BLaER1 treated with 17β-estradiol and CSF1 and Interleukin-3, amounts not matched to agents 10 nM and 100 nM (cell line): ENCODE data around the gene ZNRF3.
A peak's percentile ranks its signal among the peaks of the same experiment; 100 is the strongest.

Experiments
- H3K27ac ChIP-seq, 11 experiments: shearing (Covaris generic); formaldehyde crosslinking; 2 replicates each; pipeline ENCODE4 v1.8.1; 2022
- H3K27me3 ChIP-seq, 11 experiments: shearing (Covaris generic); formaldehyde crosslinking; 2 replicates each; pipeline ENCODE4 v1.8.1; 2022
- H3K36me3 ChIP-seq, 11 experiments: shearing (Covaris generic); formaldehyde crosslinking; 2 replicates each; pipeline ENCODE4 v1.8.1; 2022
- H3K4me1 ChIP-seq, 10 experiments: shearing (Covaris generic); formaldehyde crosslinking; 2 replicates each; pipeline ENCODE4 v1.8.1; 2022
- H3K4me2 ChIP-seq, 11 experiments: shearing (Covaris generic); formaldehyde crosslinking; 2 replicates each; pipeline ENCODE4 v1.8.1; 2022
- H3K4me3 ChIP-seq, 10 experiments: shearing (Covaris generic); formaldehyde crosslinking; 2 replicates each; pipeline ENCODE4 v1.8.1; 2022
- H3K9ac ChIP-seq, 11 experiments: shearing (Covaris generic); formaldehyde crosslinking; 2 replicates each; pipeline ENCODE4 v1.8.1; 2022
- H3K9me3 ChIP-seq, 11 experiments: shearing (Covaris generic); formaldehyde crosslinking; replicated peaks in 1 of 11; 2 replicates each; pipeline ENCODE4 v1.8.1; 2022
- H4K20me1 ChIP-seq, 11 experiments: shearing (Covaris generic); formaldehyde crosslinking; 2 replicates each; pipeline ENCODE4 v1.8.1; 2022
- Cebpa-rat ChIP-seq, 11 experiments: shearing (Covaris generic); IDR thresholded peaks; 2 replicates each; pipeline ENCODE4 v1.8.1; 2022

Gene ZNRF3

DNA sequence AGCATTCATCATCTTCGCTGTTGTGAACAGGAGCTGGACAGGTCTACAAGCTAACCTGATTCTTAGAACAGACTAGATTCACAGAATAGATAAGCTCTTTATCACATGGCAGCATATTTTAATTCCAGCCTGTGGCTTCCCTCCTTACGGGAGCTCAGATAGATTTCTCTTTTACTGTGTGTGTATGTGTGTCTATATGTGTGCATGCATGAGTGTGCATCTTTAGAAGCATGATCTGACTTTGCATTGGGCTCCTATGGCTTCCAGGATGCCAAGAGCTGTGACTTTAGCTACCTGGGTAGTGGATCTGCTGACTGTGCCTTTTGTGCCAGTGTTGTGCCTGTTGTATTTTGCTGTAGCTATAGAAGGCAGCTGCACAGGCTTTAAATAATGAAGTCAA, 44.3 kb downstream of the ZNRF3 start:
- H4K20me1 ChIP-seq = peaks cover 0 to 99% (median 57%) of the 10 kb centered on the region in 11 experiments; a peak in 17 of 22 replicates
- no peak overlapping the region for H3K4me3 ChIP-seq
- H3K9ac ChIP-seq = no peak overlapping the region
- no peak for TF ChIP-seq Cebpa-rat (IDR thresholded peaks at IDR 0.05)
- peaks cover 8 to 48% (median 29%) of the 10 kb centered on the region in 10 experiments; a peak in 19 of 20 replicates for H3K4me1 ChIP-seq
- H3K27me3 ChIP-seq = peaks cover 0 to 8% (median 0%) of the 10 kb centered on the region in 11 experiments; a peak in 3 of 22 replicates
- H3K36me3 ChIP-seq = no peaks in the 10 kb centered on the region
- no peak overlapping the region for H3K4me2 ChIP-seq
- H3K27ac ChIP-seq = no peak overlapping the region
- no peaks in the 10 kb centered on the region for H3K9me3 ChIP-seq

DNA sequence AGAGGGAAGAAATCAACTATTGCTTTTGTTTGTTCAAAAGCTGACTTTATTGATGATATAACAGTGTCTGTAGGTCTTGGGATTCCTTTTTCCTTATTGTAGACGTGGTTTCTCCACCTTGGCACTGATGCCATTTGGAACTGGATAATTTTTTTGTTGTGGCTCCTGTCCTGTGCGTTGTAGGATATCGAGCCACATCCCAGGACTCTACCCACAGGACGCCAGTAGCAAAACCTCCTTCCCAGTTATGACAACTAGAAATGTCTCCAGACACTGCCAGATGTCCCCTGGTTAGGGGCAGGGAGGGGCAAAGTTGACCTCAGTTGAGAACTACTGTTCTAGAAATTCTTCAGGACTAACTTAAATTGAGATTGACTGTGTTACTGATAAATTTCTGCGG, 45.8 kb downstream of the ZNRF3 start:
- 0 out of 22 replicates have a peak, but pooled peaks cover 0 to 2% (median 0%) of the 10 kb centered on the region in 11 experiments for H3K27me3 ChIP-seq
- H3K4me2 ChIP-seq = no peak overlapping the region
- H3K9ac ChIP-seq = no peak overlapping the region
- H3K27ac ChIP-seq = no peak overlapping the region
- no peaks in the 10 kb centered on the region for H3K9me3 ChIP-seq
- H3K4me3 ChIP-seq = no peak overlapping the region
- peaks cover 0 to 95% (median 41%) of the 10 kb centered on the region in 11 experiments; a peak in 17 of 22 replicates for H4K20me1 ChIP-seq
- H3K36me3 ChIP-seq = no peaks in the 10 kb centered on the region
- H3K4me1 ChIP-seq = peaks cover 0 to 35% (median 17%) of the 10 kb centered on the region in 10 experiments; a peak in 16 of 20 replicates
- TF ChIP-seq Cebpa-rat (IDR thresholded peaks at IDR 0.05) = no peak

DNA sequence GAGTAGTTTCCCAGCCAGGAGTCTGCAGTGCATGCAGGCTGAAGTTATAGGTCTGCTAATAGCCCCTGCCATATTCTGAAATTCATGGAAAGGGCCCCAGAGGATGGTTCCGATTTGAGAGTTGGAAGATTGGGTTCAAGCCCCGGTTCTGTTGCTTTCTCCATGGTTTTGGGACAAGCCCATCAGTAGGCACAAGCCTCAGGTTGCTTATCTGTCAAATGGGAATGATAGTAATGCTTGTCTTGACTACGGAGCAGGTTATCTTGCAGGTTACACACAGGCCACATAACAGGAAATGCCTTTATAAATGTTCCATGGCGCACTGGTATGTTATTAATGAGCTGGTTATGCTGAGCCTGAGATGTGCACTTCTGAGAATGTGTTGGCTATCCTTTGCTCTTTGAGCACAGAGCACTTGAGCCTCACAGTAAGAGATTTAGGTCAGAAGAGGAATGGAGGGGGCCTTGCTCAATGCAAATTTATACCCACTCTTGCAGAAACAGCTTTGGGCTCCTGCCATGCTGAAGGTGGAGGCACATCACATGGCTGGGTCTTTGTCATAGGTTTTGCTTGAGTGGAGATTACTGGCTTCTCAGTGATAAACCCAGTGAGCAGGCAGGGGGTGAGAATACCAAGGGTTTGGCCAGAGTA, 47.1 kb downstream of the ZNRF3 start:
- no peak overlapping the region for H3K4me3 ChIP-seq
- peaks cover 0 to 31% (median 14%) of the 10 kb centered on the region in 10 experiments; a peak in 13 of 20 replicates for H3K4me1 ChIP-seq
- H3K36me3 ChIP-seq = no peaks in the 10 kb centered on the region
- H3K4me2 ChIP-seq = peak overlapping the region in 4 of 11 experiments; percentile 20 to 29 (median 24); a peak in 7 of 22 replicates
- peaks cover 0 to 95% (median 32%) of the 10 kb centered on the region in 11 experiments; a peak in 14 of 22 replicates for H4K20me1 ChIP-seq
- no peak overlapping the region for H3K27ac ChIP-seq
- no peaks in the 10 kb centered on the region for H3K27me3 ChIP-seq
- no peaks in the 10 kb centered on the region for H3K9me3 ChIP-seq
- no peak for TF ChIP-seq Cebpa-rat (IDR thresholded peaks at IDR 0.05)
- H3K9ac ChIP-seq = no peak overlapping the region

GRCh38 chr22:28931844-28932567, 48.6 kb downstream of the ZNRF3 start:
- H3K4me1 ChIP-seq = peaks cover 0 to 24% (median 14%) of the 10 kb centered on the region in 10 experiments; a peak in 13 of 20 replicates
- H3K27me3 ChIP-seq = no peaks in the 10 kb centered on the region
- no peak overlapping the region for H3K9ac ChIP-seq
- TF ChIP-seq Cebpa-rat (IDR thresholded peaks at IDR 0.05) = no peak
- H3K27ac ChIP-seq = no peak overlapping the region
- peak overlapping the region in 8 of 11 experiments; percentile 16 to 57 (median 36); a peak in 15 of 22 replicates for H3K4me2 ChIP-seq
- no peaks in the 10 kb centered on the region for H3K9me3 ChIP-seq
- H4K20me1 ChIP-seq = peaks cover 0 to 95% (median 44%) of the 10 kb centered on the region in 11 experiments; a peak in 16 of 22 replicates
- no peaks in the 10 kb centered on the region for H3K36me3 ChIP-seq
- H3K4me3 ChIP-seq = no peak overlapping the region

- Histone ChIP-seq H3K27me3 (no peaks in the 10 kb centered on the region), H3K9ac (no peak overlapping the region), H4K20me1 (peaks cover 0 to 92% (median 44%) of the 10 kb centered on the region in 11 experiments; a peak in 16 of 22 replicates), H3K27ac (no peak overlapping the region), H3K36me3 (no peaks in the 10 kb centered on the region), H3K4me2 (no peak overlapping the region), H3K4me3 (no peak overlapping the region), H3K9me3 (no peaks in the 10 kb centered on the region), H3K4me1 (peaks cover 0 to 24% (median 14%) of the 10 kb centered on the region in 10 experiments; a peak in 13 of 20 replicates)
- no peak for TF ChIP-seq Cebpa-rat (IDR thresholded peaks at IDR 0.05)
Measured at GRCh38 chr22:28933321-28933720, 49.9 kb downstream of the ZNRF3 start.

DNA sequence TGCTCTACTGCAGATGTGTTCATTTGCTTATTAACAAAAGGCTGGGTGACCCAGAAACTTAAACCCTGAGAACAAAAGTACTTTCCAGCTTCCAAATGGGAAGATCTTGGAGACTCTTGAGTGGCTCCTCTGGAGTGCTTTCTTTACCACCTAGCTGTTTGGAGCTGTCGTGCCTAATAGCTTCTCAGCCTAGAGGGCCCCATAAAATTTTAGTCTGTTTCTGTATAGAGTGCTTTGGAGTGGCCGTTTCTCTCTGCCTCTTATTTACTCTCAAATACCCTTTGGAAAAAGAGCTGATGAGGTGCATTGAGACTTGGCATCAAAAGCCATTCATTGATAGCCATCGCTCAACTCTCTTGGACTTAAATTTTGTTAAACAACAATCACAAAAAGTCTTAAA, 50.7 kb downstream of the ZNRF3 start:
- no peak overlapping the region for H3K27ac ChIP-seq
- peaks cover 0 to 24% (median 14%) of the 10 kb centered on the region in 10 experiments; a peak in 13 of 20 replicates for H3K4me1 ChIP-seq
- no peak for TF ChIP-seq Cebpa-rat (IDR thresholded peaks at IDR 0.05)
- H3K9ac ChIP-seq = no peak overlapping the region
- H3K4me2 ChIP-seq = no peak overlapping the region
- no peak overlapping the region for H3K4me3 ChIP-seq
- H4K20me1 ChIP-seq = peaks cover 0 to 92% (median 46%) of the 10 kb centered on the region in 11 experiments; a peak in 16 of 22 replicates
- H3K27me3 ChIP-seq = no peaks in the 10 kb centered on the region
- H3K36me3 ChIP-seq = no peaks in the 10 kb centered on the region
- no peaks in the 10 kb centered on the region for H3K9me3 ChIP-seq

- no peak overlapping the region for H3K4me2 ChIP-seq
- H3K9me3 ChIP-seq = no peaks in the 10 kb centered on the region
- peaks cover 0 to 93% (median 54%) of the 10 kb centered on the region in 11 experiments; a peak in 16 of 22 replicates for H4K20me1 ChIP-seq
- H3K36me3 ChIP-seq = no peaks in the 10 kb centered on the region
- no peak overlapping the region for H3K9ac ChIP-seq
- no peak overlapping the region for H3K27ac ChIP-seq
- TF ChIP-seq Cebpa-rat (IDR thresholded peaks at IDR 0.05) = no peak
- no peak overlapping the region for H3K4me3 ChIP-seq
- H3K27me3 ChIP-seq = no peaks in the 10 kb centered on the region
- peaks cover 0 to 23% (median 14%) of the 10 kb centered on the region in 10 experiments; a peak in 13 of 20 replicates for H3K4me1 ChIP-seq
Measured at GRCh38 chr22:28935140-28935539, 51.8 kb downstream of the ZNRF3 start.

- TF ChIP-seq Cebpa-rat (IDR thresholded peaks at IDR 0.05) = no peak
- Histone ChIP-seq H3K4me2 (no peak overlapping the region), H4K20me1 (peaks cover 0 to 93% (median 51%) of the 10 kb centered on the region in 11 experiments; a peak in 17 of 22 replicates), H3K4me1 (peaks cover 0 to 18% (median 11%) of the 10 kb centered on the region in 10 experiments; a peak in 13 of 20 replicates), H3K36me3 (no peaks in the 10 kb centered on the region), H3K27me3 (no peaks in the 10 kb centered on the region), H3K4me3 (no peak overlapping the region), H3K9ac (no peak overlapping the region), H3K9me3 (no peaks in the 10 kb centered on the region), H3K27ac (no peak overlapping the region)
Measured at GRCh38 chr22:28935713-28936112, 52.3 kb downstream of the ZNRF3 start.

DNA sequence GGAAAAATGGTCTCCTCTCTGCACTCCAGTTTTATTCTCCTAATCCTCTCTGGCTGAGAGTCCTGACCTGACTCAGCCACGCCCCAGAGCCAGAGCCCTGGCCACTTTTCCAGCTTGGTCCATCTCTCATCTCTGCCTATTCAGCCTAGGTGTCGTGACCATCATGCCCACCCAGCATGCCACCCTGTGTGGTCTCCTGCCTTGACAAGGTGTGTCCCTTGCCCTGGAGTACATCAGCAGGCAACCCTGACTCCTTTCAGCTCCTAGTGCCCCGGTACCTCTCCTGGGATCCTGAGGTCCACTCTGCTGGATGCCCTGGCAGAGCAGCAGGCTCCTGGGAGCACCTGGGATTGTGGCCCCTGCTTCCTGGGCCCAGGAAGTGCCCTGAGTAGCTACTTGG, 52.8 kb downstream of the ZNRF3 start:
- Histone ChIP-seq H3K9ac (no peak overlapping the region), H3K9me3 (no peaks in the 10 kb centered on the region), H3K36me3 (no peaks in the 10 kb centered on the region), H3K4me1 (peaks cover 0 to 14% (median 11%) of the 10 kb centered on the region in 10 experiments; a peak in 13 of 20 replicates), H4K20me1 (peaks cover 0 to 93% (median 46%) of the 10 kb centered on the region in 11 experiments; a peak in 17 of 22 replicates), H3K4me3 (no peak overlapping the region), H3K27me3 (no peaks in the 10 kb centered on the region), H3K4me2 (no peak overlapping the region), H3K27ac (no peak overlapping the region)
- TF ChIP-seq Cebpa-rat (IDR thresholded peaks at IDR 0.05) = no peak
